Measurements from ENCODE around the gene WNT3A. TPM values are rescaled to one million over a fixed set of nuclear protein-coding genes. Genes with fewer than 3 reads are reported as not detected.
A peak's percentile ranks its signal among the peaks of the same experiment; 100 is the strongest.

WNT3A gene
- polyA plus RNA-seq, 1 donor from 2014 or later: not detected

- Mint-ChIP-seq H3K27me3 (peaks cover 12% of the 10 kb centered on the region), H3K27ac (no peak overlapping the region), H3K4me3 (no peak overlapping the region), H3K9me3 (peaks cover 0 to 8% (median 6%) of the 10 kb centered on the region in 3 donors), H3K36me3 (peaks cover under 1% of the 10 kb centered on the region), H3K4me1 (no peaks in the 10 kb centered on the region)
Observed at GRCh38 chr1:228029281-228029680, 22.5 kb downstream of the WNT3A start.

GRCh38 chr1:228030451-228031201 is 23.8 kb downstream of the WNT3A start:
- Mint-ChIP-seq H3K4me3 (no peak overlapping the region), H3K9me3 (peaks cover 0 to 8% (median 6%) of the 10 kb centered on the region in 3 donors), H3K27me3 (peaks cover 12% of the 10 kb centered on the region), H3K36me3 (peaks cover 2% of the 10 kb centered on the region), H3K4me1 (no peaks in the 10 kb centered on the region), H3K27ac (no peak overlapping the region)

- peaks cover 2% of the 10 kb centered on the region for H3K36me3 Mint-ChIP-seq
- H3K4me3 Mint-ChIP-seq: no peak overlapping the region
- H3K4me1 Mint-ChIP-seq: no peaks in the 10 kb centered on the region
- no peak overlapping the region for H3K27ac Mint-ChIP-seq
- peaks cover 0 to 8% (median 6%) of the 10 kb centered on the region in 3 donors for H3K9me3 Mint-ChIP-seq
- peaks cover 14% of the 10 kb centered on the region for H3K27me3 Mint-ChIP-seq
Observed at GRCh38 chr1:228031276-228031995, 24.6 kb downstream of the WNT3A start.

GRCh38 chr1:228032041-228032440 is 25.2 kb downstream of the WNT3A start:
- Mint-ChIP-seq H3K4me1 (no peaks in the 10 kb centered on the region), H3K27me3 (peaks cover 17% of the 10 kb centered on the region), H3K4me3 (no peak overlapping the region), H3K36me3 (peaks cover 2% of the 10 kb centered on the region), H3K27ac (no peak overlapping the region), H3K9me3 (peaks cover 0 to 8% (median 6%) of the 10 kb centered on the region in 3 donors)

GRCh38 chr1:228033376-228033775 is 26.6 kb downstream of the WNT3A start:
- Mint-ChIP-seq H3K4me3 (no peak overlapping the region), H3K36me3 (peaks cover 2% of the 10 kb centered on the region), H3K4me1 (peaks cover 0 to 3% (median 2%) of the 10 kb centered on the region in 3 donors), H3K27me3 (peaks cover 21% of the 10 kb centered on the region), H3K9me3 (peaks cover 0 to 8% (median 6%) of the 10 kb centered on the region in 3 donors), H3K27ac (no peak overlapping the region)

GRCh38 chr1:228034954-228035837 is 28.4 kb downstream of the WNT3A start:
- Mint-ChIP-seq H3K9me3 (peaks cover 0 to 8% (median 6%) of the 10 kb centered on the region in 3 donors), H3K4me3 (no peak overlapping the region), H3K27me3 (peaks cover 28% of the 10 kb centered on the region), H3K36me3 (peaks cover 2% of the 10 kb centered on the region), H3K4me1 (peaks cover 0 to 3% (median 2%) of the 10 kb centered on the region in 3 donors), H3K27ac (no peak overlapping the region)

GRCh38 chr1:228035844-228036243 is 29.0 kb downstream of the WNT3A start:
- Mint-ChIP-seq H3K27ac (no peak overlapping the region), H3K27me3 (peaks cover 30% of the 10 kb centered on the region), H3K4me3 (no peak overlapping the region), H3K36me3 (peaks cover 2% of the 10 kb centered on the region), H3K4me1 (peaks cover 0 to 3% (median 2%) of the 10 kb centered on the region in 3 donors), H3K9me3 (peaks cover 0 to 8% (median 6%) of the 10 kb centered on the region in 3 donors)

GRCh38 chr1:228036701-228037231 is 30.0 kb downstream of the WNT3A start:
- peaks cover 0 to 3% (median 2%) of the 10 kb centered on the region in 3 donors for H3K4me1 Mint-ChIP-seq
- H3K27ac Mint-ChIP-seq: no peak overlapping the region
- H3K36me3 Mint-ChIP-seq: peaks cover 2% of the 10 kb centered on the region
- peaks cover 24% of the 10 kb centered on the region for H3K27me3 Mint-ChIP-seq
- H3K9me3 Mint-ChIP-seq: peaks cover 0 to 6% (median 4%) of the 10 kb centered on the region in 3 donors
- peak overlapping the region in 1 of 4 donors; percentile 70 for H3K4me3 Mint-ChIP-seq

- H3K4me1 Mint-ChIP-seq: peaks cover 0 to 3% (median 2%) of the 10 kb centered on the region in 3 donors
- H3K27me3 Mint-ChIP-seq: peaks cover 23% of the 10 kb centered on the region
- no peak overlapping the region for H3K27ac Mint-ChIP-seq
- H3K9me3 Mint-ChIP-seq: peaks cover 0 to 6% (median 4%) of the 10 kb centered on the region in 3 donors
- H3K4me3 Mint-ChIP-seq: peak overlapping the region in 3 of 4 donors; percentile 24 to 83 (median 41)
- peaks cover 2% of the 10 kb centered on the region for H3K36me3 Mint-ChIP-seq
Observed at GRCh38 chr1:228037401-228038386, 30.9 kb downstream of the WNT3A start.

GRCh38 chr1:228038387-228039005 is 31.7 kb downstream of the WNT3A start:
- Mint-ChIP-seq H3K27me3 (peaks cover 19% of the 10 kb centered on the region), H3K4me1 (peaks cover 0 to 3% (median 2%) of the 10 kb centered on the region in 3 donors), H3K36me3 (peaks cover 2% of the 10 kb centered on the region), H3K27ac (no peak overlapping the region), H3K9me3 (peaks cover 0 to 2% (median under 1%) of the 10 kb centered on the region in 3 donors), H3K4me3 (no peak overlapping the region)

- Mint-ChIP-seq H3K4me1 (peaks cover 0 to 3% (median 2%) of the 10 kb centered on the region in 3 donors), H3K27me3 (peaks cover 18% of the 10 kb centered on the region), H3K9me3 (no peaks in the 10 kb centered on the region), H3K36me3 (peaks cover 1% of the 10 kb centered on the region), H3K27ac (no peak overlapping the region), H3K4me3 (no peak overlapping the region)
Observed at GRCh38 chr1:228039006-228039903, 32.5 kb downstream of the WNT3A start.

- peaks cover 18% of the 10 kb centered on the region for H3K27me3 Mint-ChIP-seq
- H3K4me1 Mint-ChIP-seq: peaks cover 0 to 3% (median 2%) of the 10 kb centered on the region in 3 donors
- H3K4me3 Mint-ChIP-seq: peak overlapping the region in 1 of 4 donors; percentile 73
- H3K9me3 Mint-ChIP-seq: no peaks in the 10 kb centered on the region
- H3K36me3 Mint-ChIP-seq: no peaks in the 10 kb centered on the region
- no peak overlapping the region for H3K27ac Mint-ChIP-seq
Observed at GRCh38 chr1:228039986-228040385, 33.2 kb downstream of the WNT3A start.

Measured in IgD-negative memory B cell (primary cell).